ENCODE results near the gene SPATS2L.

DNA sequence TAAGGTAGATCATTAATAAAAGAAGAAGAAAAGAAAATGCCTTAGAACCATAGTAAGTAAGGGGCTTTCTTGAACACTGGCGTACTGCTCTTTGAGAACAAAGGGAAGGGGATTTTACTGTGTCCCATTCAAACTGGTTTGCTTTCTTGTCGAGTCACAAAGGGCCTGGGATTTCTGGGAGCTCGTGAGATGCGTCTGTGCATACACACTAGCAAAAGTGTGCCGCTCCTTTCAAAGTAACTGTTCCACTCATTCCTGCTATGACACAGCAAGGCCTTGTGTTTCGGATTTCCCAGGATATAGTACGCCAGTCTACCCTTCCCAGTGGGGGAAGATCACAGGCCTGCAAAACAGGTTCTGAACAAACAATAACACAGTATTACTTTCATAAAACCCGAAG, 110.4 kb downstream of the SPATS2L start:
- TF ChIP-seq, protein P1, sequence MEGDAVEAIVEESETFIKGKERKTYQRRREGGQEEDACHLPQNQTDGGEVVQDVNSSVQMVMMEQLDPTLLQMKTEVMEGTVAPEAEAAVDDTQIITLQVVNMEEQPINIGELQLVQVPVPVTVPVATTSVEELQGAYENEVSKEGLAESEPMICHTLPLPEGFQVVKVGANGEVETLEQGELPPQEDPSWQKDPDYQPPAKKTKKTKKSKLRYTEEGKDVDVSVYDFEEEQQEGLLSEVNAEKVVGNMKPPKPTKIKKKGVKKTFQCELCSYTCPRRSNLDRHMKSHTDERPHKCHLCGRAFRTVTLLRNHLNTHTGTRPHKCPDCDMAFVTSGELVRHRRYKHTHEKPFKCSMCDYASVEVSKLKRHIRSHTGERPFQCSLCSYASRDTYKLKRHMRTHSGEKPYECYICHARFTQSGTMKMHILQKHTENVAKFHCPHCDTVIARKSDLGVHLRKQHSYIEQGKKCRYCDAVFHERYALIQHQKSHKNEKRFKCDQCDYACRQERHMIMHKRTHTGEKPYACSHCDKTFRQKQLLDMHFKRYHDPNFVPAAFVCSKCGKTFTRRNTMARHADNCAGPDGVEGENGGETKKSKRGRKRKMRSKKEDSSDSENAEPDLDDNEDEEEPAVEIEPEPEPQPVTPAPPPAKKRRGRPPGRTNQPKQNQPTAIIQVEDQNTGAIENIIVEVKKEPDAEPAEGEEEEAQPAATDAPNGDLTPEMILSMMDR (IDR thresholded peaks at IDR 0.05) = no peak
- TF ChIP-seq EZH2 (IDR thresholded peaks at IDR 0.05; ENCODE audit: borderline replicate concordance, insufficient read depth, low read depth, low read length, poor library complexity, severe bottlenecking) = no peak
